ENCODE data around the gene TNS3.

The TNS3 gene

GRCh38 chr7:47427051-47427643, 154.8 kb downstream of the TNS3 start:
- TF ChIP-seq CTCF (IDR thresholded peaks at IDR 0.05; ENCODE audit: low read depth, low read length), result no peak
- no peak for DNase-seq (ENCODE audit: extremely low read depth, low read depth)

- no peak for TF ChIP-seq CTCF (IDR thresholded peaks at IDR 0.05; ENCODE audit: low read depth, low read length)
Measured at GRCh38 chr7:47424523-47424922, 157.4 kb downstream of the TNS3 start.

DNA sequence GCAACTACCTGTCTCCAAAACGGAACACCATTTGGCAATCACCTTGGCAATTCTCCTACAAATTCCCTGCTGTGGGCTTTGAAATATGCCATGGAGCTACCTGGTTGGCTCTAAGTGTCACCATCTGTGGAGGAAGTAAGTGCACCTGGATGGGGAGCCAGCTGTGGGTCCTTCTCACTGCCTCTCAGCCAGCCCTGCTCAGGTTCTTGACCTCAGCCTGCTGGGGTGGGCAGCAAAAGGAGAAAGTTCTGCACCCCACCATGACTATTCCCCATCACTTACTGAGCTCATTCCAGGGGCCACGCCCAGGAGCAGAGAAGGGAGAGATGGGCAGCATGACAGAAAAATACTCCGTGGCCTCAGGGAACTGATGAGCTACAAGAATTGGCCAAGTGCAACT, 158.7 kb downstream of the TNS3 start:
- TF ChIP-seq CTCF (IDR thresholded peaks at IDR 0.05; ENCODE audit: low read depth, low read length), result no peak
- DNase-seq (ENCODE audit: extremely low read depth, low read depth), result no peak

More at GRCh38 chr7:47424523-47424922, 157.4 kb downstream of the TNS3 start:
- DNase-seq (ENCODE audit: extremely low read depth, low read depth), result no peak

DNA sequence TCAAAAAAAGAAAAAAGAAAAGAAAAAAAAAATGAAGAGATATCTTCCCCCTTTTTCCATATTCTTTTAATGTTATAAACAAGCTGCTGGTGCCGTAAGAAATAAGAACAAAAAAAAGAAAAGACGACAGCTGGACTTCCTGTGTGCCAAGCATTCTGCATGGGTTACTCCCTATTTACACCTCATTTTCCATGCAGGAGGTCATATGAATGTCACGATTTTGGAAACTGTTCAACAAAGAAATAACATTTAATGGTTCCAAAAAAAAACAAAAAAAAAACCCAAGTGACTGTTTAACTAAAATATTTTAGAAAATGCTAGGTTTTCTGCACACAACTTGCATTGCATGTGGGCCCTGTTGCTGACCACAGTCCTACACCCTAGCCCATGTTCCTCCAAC, 159.3 kb downstream of the TNS3 start:
- no peak for TF ChIP-seq CTCF (IDR thresholded peaks at IDR 0.05; ENCODE audit: low read depth, low read length)
- DNase-seq (ENCODE audit: extremely low read depth, low read depth), result no peak

DNA sequence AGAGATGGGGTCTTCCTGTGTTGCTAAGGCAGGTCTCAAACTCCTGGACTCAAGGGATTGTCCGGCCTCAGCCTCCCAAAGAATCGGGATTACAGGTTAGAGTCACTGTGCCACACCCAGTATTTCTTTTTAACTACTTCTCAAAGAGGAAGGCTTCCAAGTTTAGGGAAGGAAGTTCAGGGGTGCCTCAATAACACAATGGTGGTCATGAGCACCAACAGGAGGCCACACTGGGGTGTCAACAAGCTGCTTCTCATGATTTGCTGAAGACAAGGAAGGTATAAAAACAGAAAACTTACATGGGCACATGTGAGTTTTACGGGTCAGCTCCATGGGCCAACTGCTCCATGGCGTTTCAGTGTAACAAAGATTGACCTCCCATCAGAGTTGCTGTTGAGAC, 160.5 kb downstream of the TNS3 start:
- no peak for DNase-seq (ENCODE audit: extremely low read depth, low read depth)
- no peak for TF ChIP-seq CTCF (IDR thresholded peaks at IDR 0.05; ENCODE audit: low read depth, low read length)

GRCh38 chr7:47420122-47420780, 161.7 kb downstream of the TNS3 start:
- DNase-seq (ENCODE audit: extremely low read depth, low read depth), result no peak
- no peak for TF ChIP-seq CTCF (IDR thresholded peaks at IDR 0.05; ENCODE audit: low read depth, low read length)

- DNase-seq (ENCODE audit: extremely low read depth, low read depth), result no peak
Measured at GRCh38 chr7:47419471-47419870, 162.4 kb downstream of the TNS3 start.

More at GRCh38 chr7:47419471-47419870, 162.4 kb downstream of the TNS3 start:
- TF ChIP-seq CTCF (IDR thresholded peaks at IDR 0.05; ENCODE audit: low read depth, low read length), result no peak

Data from AG09319 (cell line).